ENCODE measurements around the gene RAB30.

DNA sequence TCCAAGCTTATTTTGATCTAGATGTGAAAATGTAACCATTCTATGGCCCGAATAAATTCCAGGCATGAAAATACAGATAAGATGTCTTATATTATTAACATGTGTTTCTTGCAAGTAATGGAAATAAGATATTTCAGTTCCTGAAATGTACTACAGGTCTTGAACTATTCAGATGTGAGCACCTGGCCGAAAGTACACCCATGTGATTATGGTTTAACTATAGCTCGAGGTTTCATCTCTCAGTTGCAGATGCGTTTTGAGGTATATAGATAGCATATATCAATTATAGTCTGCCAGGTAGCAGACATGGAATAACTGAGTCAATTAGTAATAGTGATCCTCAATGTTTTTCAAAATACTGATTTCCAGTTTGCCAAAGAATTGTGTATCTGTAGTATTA lies 101.9 kb downstream of the RAB30 start:
- TF ChIP-seq EZH2 (IDR thresholded peaks at IDR 0.05), result no peak
- TF ChIP-seq, protein P1, sequence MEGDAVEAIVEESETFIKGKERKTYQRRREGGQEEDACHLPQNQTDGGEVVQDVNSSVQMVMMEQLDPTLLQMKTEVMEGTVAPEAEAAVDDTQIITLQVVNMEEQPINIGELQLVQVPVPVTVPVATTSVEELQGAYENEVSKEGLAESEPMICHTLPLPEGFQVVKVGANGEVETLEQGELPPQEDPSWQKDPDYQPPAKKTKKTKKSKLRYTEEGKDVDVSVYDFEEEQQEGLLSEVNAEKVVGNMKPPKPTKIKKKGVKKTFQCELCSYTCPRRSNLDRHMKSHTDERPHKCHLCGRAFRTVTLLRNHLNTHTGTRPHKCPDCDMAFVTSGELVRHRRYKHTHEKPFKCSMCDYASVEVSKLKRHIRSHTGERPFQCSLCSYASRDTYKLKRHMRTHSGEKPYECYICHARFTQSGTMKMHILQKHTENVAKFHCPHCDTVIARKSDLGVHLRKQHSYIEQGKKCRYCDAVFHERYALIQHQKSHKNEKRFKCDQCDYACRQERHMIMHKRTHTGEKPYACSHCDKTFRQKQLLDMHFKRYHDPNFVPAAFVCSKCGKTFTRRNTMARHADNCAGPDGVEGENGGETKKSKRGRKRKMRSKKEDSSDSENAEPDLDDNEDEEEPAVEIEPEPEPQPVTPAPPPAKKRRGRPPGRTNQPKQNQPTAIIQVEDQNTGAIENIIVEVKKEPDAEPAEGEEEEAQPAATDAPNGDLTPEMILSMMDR (IDR thresholded peaks at IDR 0.05), result no peak
- no peak for TF ChIP-seq EZH2phosphoT487 (IDR thresholded peaks at IDR 0.05)

Measured in neural progenitor cell (in vitro differentiated cells).